Measurements from ENCODE around the gene FAM78A.

DNA sequence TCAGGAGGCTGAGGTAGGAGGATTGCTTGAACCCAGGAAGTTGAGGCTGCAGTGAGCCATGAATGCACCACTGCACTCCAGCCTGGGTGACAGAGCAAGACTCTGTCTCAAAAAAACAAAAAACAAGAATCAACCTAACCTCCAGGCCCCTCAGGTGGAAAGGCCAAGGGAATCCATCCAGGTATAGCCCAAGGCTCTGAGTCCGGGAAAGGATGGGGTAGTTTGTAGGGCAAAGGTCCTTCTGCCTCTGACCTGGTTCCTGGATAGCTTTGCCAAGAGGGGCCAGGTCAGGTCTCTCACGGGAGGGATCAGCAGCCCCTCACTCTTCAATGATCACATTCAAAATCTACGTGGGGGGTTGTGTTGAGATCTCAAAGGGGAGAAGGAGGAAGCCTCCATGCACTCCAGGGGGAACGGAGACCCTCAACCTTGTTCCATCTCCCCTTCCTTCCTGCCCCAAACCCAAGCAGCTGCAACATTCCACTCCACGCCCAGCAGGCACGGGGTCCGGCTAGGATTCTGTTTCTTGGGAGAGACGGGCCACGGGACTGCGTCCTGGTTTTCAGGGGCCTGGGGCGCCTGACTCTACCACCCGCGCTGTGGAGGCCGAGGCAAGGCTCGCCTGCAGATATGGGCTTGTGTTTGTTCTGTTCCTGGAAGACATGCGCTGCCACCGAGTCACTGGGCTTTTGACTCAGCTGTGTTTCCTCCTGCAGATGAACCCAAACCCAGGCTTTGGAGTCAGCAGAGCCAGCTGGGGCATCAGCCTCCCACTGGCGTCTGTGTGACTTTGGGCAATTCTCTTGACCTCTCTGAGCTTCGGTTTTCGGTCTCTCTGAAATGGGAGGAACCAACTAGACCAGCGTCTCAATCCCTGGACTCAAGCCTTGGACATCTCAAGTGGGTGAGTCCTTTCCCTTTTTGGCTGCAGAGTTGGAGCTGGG, 48.7 kb upstream of the FAM78A start:
- TF ChIP-seq POLR2A (IDR thresholded peaks at IDR 0.05) (no peak), POLR2AphosphoS5 (IDR thresholded peaks at IDR 0.05) (no peak)

Measured in transverse colon (tissue), 3 donors.